Right lobe of liver (tissue), 4 donors: ENCODE results near the gene RWDD3.

Experiments used
- CTCF ChIP-seq, 4 donors: fragments of 200-600 bp in 3 of 4; fragments of 450-650 bp in 1 of 4; IDR thresholded peaks; one replicate each; pipeline versions ENCODE4 v1.5.1 to v1.8.0; 2016 to 2022; ENCODE audit warnings: antibody characterized with exemption in 4 of 4, mild to moderate bottlenecking in 2 of 4
- POLR2A ChIP-seq: fragments of 450-650 bp; IDR thresholded peaks from one replicate; pipeline ENCODE4 v1.6.1; 2017; ENCODE audit warnings: antibody characterized with exemption, mild to moderate bottlenecking
- donor health status: DM: no; HTN: no; CAD: no.
- donor health status: DM: no; HTN: no; CAD: no.
- donor health status: DM: no; HTN: yes; CAD: no.

- TF ChIP-seq CTCF (IDR thresholded peaks at IDR 0.05) (no peak), POLR2A (no peak)
These were observed 24.7 kb upstream of the RWDD3 start for GRCh38 chr1:95209291-95209690.
